AG09309 (cell line): Measurements from ENCODE around the gene FAH.

ENCODE experiments used
- DNase-seq: peaks from one replicate; pipeline ENCODE4 v3.0.0-alpha.2; 2010; ENCODE audit warnings: low read depth
- H3K4me3 ChIP-seq: 2 replicates; pipeline ENCODE4 v1.5.1; 2011; ENCODE audit warnings: mild to moderate bottlenecking, low read depth, low read length, moderate library complexity; ENCODE audit not compliant: control insufficient read depth
- TF ChIP-seq, protein P1 (sequence below): IDR thresholded peaks from 2 replicates; pipeline ENCODE4 v1.5.1; 2011; ENCODE audit warnings: mild to moderate bottlenecking, low read depth, low read length, inconsistent platforms; ENCODE audit not compliant: insufficient read depth, control insufficient read depth; ENCODE audit errors: missing control alignments

Gene FAH

DNA sequence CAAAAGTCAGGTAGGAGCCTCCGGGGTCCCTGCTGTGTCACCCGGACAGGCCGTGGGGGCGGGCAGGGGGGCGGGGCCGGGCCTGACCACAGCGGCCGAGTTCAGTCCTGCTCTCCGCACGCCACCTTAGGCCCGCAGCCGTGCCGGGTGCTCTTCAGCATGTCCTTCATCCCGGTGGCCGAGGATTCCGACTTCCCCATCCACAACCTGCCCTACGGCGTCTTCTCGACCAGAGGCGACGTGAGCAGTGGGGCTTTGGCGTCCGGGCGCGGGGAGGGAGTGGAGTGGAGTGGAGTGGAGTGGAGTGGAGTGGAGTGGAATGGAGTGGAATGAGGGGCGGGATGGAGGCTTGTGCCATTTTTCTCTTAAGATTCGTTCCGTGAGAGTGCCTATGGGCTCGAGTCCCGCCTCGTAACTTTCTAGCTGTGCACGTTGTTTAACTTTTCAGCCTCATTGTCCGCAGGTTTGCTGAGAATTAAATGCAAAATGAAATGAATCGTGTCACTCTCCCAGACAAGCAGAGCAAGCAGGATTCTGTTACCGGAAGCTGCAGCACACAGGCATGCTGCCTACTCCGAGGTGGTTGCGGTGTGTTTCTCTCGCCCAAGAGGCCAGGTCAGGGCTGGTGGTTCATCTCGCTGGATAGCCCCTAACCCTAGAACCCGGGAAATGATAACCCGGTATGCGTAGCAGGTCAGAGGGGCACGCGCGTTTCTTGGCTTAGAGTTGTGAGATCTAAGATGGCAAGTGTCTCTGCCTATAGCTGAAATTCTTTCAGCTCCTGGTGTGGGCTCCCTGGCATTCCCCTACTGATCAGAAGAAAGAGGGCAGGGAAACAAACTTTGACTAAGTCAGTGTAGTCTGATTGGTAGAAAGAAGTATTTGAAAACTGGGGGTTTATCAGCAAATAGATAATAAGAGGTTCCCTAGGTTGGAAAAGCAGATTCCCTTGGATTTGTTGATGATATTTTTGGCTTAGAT, at the start of gene FAH:
FAH (plus strand) TSS at position 104 of the 981 bp plus-strand sequence; CDS start at position 160, 56 bp downstream.
- no peak for DNase-seq
- peak within 1 kb of the TSS; percentile 59 for H3K4me3 ChIP-seq

DNA sequence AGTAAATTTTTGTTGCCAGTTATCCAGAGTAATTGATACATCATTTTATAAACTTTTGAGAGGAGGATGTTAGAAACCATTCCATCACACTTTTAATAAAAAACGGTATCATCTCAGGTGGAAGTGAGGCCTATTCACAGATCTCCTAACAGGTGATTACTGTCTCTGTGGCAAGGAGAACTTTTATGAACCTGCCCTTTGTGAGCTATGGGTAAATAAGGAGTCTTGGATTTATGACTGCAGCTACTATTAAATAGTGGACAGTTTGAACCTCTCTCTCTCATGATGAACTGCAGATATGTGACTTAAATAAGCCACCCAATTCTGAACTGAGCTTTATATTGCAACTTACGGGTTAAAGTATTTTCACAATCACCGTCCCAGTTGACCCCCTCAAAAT, 47.6 kb upstream of the FAH start:
- no peak for DNase-seq
- no peak overlapping the region for H3K4me3 ChIP-seq
- TF ChIP-seq, protein P1, sequence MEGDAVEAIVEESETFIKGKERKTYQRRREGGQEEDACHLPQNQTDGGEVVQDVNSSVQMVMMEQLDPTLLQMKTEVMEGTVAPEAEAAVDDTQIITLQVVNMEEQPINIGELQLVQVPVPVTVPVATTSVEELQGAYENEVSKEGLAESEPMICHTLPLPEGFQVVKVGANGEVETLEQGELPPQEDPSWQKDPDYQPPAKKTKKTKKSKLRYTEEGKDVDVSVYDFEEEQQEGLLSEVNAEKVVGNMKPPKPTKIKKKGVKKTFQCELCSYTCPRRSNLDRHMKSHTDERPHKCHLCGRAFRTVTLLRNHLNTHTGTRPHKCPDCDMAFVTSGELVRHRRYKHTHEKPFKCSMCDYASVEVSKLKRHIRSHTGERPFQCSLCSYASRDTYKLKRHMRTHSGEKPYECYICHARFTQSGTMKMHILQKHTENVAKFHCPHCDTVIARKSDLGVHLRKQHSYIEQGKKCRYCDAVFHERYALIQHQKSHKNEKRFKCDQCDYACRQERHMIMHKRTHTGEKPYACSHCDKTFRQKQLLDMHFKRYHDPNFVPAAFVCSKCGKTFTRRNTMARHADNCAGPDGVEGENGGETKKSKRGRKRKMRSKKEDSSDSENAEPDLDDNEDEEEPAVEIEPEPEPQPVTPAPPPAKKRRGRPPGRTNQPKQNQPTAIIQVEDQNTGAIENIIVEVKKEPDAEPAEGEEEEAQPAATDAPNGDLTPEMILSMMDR, result no peak

More for the DNA sequence above, at the start of gene FAH:
- TF ChIP-seq, protein P1, result no peak

DNA sequence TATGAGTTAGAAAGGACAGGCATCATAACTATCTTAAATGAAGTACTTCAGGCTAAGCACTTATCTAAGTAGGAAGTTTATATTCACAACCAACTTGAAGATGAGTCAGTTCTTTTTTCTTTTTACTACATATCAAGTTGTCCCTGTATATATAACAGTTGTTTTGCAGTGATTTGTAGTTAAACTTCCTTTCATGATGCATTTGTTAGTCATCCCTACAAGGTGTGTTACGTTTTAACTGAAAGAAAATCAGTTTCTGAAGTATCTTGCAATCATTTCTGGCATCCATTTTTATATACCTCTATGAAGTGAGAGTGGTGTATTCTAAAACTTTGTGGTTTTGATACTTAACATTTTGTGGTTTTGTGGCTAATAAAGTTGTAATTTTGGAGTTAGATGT, 47.2 kb upstream of the FAH start:
- TF ChIP-seq, protein P1, result no peak
- DNase-seq, result peak; percentile 55
- no peak overlapping the region for H3K4me3 ChIP-seq

DNA sequence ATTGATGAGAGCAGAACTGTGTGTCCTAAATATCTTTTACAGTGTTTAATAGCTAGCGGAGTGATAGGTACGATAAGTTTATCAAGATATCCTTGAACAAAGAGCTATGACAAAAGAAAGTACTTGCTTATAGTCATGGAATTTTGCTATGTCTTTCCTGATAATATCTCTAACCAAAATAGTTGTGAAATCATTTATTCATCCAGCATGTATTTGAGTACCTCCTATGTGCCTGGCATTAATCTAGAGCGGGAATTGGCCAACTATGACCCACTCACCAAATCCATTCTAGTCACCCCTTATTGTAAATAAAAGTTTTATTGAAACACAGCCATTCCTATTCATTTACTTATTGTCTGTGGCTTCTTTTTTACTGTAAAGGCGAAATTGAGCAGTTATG, 46.7 kb upstream of the FAH start:
- TF ChIP-seq, protein P1, result no peak
- H3K4me3 ChIP-seq, result no peak overlapping the region
- DNase-seq, result peak; percentile 77

DNA sequence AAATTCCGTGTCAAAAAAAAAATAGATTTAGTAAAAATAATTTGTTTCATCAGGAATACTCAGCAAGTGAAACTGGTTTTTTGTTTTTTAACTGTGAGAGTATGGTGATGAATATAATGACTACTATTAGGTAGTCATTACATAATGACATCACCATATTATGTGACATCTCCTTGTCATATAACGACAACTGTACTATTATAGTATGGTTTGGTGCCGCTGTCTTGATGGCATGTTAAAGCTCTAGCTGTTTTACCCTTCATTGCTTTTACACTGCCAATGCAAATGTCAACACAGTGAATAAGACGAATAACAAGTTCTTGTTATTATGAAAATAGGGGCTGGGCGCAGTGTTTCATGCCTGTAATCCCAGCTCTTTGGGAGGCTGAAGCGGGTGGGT, 45.6 kb upstream of the FAH start:
- TF ChIP-seq, protein P1, result no peak
- H3K4me3 ChIP-seq, result no peak overlapping the region
- no peak for DNase-seq

DNA sequence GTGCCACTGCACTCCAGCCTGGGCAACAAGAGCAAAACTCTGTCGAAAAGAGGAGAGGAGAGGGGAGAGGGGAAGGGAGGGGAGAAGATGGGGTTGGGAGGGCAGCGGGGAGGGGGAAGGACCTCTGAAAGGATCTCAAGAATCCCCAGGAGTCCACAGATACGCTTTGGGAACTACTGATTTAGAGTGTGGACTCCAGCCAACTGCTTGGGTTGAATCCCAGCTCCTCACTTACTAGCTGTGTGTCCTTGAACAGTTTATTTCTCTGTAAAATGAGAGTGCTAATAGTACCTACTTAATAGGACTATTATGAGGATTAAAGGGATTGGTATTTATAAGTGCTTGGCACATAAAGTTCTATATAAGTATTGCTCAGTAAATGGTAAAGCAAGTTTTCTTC, 45.0 kb upstream of the FAH start:
- TF ChIP-seq, protein P1, result no peak
- DNase-seq, result no peak

More for the DNA sequence above, 45.0 kb upstream of the FAH start:
- H3K4me3 ChIP-seq, result no peak overlapping the region
